Osteocyte (in vitro differentiated cells): ENCODE results near the gene NTRK2. TPM values are rescaled to one million over a fixed set of nuclear protein-coding genes. Genes with fewer than 3 reads are reported as not detected.

Experiments
- DNase-seq: peaks from one replicate; pipeline ENCODE4 v3.0.0; 2021; ENCODE audit warnings: mixed read lengths; ENCODE audit not compliant: unreplicated experiment; ENCODE audit errors: extremely low spot score
- H3K27ac Mint-ChIP-seq: one replicate; pipeline ENCODE4 v1.8.0; 2021; ENCODE audit warnings: mild to moderate bottlenecking, mixed read lengths; ENCODE audit not compliant: unreplicated experiment
- H3K27me3 Mint-ChIP-seq: one replicate; pipeline ENCODE4 v1.8.0; 2021; ENCODE audit warnings: mixed read lengths; ENCODE audit not compliant: unreplicated experiment
- H3K36me3 Mint-ChIP-seq: one replicate; pipeline ENCODE4 v1.8.0; 2021; ENCODE audit warnings: mixed read lengths; ENCODE audit not compliant: unreplicated experiment
- H3K4me1 Mint-ChIP-seq: one replicate; pipeline ENCODE4 v1.8.0; 2021; ENCODE audit warnings: mixed read lengths; ENCODE audit not compliant: unreplicated experiment
- H3K4me3 Mint-ChIP-seq: one replicate; pipeline ENCODE4 v1.8.0; 2021; ENCODE audit warnings: mild to moderate bottlenecking, moderate library complexity, mixed read lengths; ENCODE audit not compliant: unreplicated experiment
- H3K9me3 Mint-ChIP-seq: one replicate; pipeline ENCODE4 v1.8.0; 2021; ENCODE audit warnings: mixed read lengths; ENCODE audit not compliant: unreplicated experiment
- total RNA-seq: library from RNA; stranded (reverse); gene quantifications from 2 replicates; pipeline ENCODE4 v1.2.1, GENCODE V29; 2021
- TF ChIP-seq, protein P1 (sequence below): fragments of 200-600 bp; sonication (generic); IDR thresholded peaks from 2 replicates; pipeline ENCODE4 v1.5.0; 2021; ENCODE audit warnings: antibody characterized with exemption, mild to moderate bottlenecking, moderate library complexity

NTRK2 gene
- total RNA-seq, 1 donor from 2014 or later = 29.4 TPM

DNA sequence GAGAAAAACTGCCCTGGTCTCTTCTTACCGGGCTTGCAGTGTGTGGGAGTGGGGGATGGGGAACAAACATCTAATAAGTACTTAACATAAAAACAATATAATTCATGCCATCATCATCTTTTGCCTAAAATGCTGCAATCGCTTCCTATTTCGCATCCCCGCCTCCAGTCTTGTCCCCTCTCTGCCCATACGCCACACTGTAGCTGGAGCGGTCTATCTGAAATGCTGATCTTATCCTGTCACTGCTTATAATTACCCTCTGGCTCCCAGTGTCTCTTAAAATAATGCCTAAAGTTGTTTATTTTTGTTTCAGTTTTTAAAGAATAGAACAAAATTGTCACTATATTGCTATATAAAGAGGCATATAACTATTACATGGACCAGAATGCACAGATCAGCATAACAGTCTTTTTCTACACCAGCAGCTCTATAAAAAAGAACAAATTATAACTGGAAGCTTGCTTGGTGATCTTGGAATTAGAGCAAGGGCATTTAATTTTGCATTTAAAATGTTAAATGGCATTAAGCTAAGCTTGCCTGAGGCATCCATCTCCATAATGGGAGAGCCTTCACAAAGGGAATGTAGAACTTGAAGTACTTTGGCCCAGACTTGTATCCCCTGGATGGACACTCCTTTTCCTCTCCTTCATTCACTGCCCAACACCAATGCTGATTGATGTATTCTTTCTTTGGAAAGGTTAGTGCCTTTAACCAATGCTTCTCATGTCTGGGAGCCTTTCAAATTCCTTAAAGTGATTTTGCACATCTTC lies 12.2 kb downstream of the NTRK2 start:
- peaks cover 2% of the 10 kb centered on the region for H3K36me3 Mint-ChIP-seq

DNA sequence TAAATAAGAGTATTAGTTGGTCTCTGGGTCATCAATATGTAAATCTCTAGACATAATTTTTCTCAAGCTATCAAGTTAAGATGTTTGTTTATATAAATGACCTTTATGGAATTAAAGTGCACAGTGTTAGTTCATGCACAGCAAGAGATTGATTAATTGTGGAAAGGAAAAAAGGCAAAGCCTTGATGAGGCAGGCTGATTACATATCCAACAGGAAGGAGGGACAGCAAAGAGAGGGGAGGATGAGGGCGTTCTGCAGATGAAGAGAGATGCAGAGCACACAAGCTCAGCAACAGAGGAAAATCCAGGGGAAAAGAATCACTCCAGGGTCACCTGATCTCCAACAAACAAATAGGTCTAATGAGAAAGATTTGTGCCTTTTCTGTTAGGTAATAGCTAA lies 16.5 kb downstream of the NTRK2 start:
- no peaks in the 10 kb centered on the region for H3K4me1 Mint-ChIP-seq
- H3K27ac Mint-ChIP-seq = no peak overlapping the region
- no peaks in the 10 kb centered on the region for H3K27me3 Mint-ChIP-seq
- TF ChIP-seq, protein P1, sequence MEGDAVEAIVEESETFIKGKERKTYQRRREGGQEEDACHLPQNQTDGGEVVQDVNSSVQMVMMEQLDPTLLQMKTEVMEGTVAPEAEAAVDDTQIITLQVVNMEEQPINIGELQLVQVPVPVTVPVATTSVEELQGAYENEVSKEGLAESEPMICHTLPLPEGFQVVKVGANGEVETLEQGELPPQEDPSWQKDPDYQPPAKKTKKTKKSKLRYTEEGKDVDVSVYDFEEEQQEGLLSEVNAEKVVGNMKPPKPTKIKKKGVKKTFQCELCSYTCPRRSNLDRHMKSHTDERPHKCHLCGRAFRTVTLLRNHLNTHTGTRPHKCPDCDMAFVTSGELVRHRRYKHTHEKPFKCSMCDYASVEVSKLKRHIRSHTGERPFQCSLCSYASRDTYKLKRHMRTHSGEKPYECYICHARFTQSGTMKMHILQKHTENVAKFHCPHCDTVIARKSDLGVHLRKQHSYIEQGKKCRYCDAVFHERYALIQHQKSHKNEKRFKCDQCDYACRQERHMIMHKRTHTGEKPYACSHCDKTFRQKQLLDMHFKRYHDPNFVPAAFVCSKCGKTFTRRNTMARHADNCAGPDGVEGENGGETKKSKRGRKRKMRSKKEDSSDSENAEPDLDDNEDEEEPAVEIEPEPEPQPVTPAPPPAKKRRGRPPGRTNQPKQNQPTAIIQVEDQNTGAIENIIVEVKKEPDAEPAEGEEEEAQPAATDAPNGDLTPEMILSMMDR = no peak
- peaks cover 2% of the 10 kb centered on the region for H3K36me3 Mint-ChIP-seq
- H3K4me3 Mint-ChIP-seq = no peak overlapping the region
- DNase-seq = no peak
- no peaks in the 10 kb centered on the region for H3K9me3 Mint-ChIP-seq

More for the DNA sequence above, 12.2 kb downstream of the NTRK2 start:
- Mint-ChIP-seq H3K4me3 (no peak overlapping the region), H3K27me3 (no peaks in the 10 kb centered on the region), H3K27ac (no peak overlapping the region), H3K9me3 (no peaks in the 10 kb centered on the region), H3K4me1 (no peaks in the 10 kb centered on the region)
- DNase-seq = no peak
- TF ChIP-seq, protein P1 = no peak

DNA sequence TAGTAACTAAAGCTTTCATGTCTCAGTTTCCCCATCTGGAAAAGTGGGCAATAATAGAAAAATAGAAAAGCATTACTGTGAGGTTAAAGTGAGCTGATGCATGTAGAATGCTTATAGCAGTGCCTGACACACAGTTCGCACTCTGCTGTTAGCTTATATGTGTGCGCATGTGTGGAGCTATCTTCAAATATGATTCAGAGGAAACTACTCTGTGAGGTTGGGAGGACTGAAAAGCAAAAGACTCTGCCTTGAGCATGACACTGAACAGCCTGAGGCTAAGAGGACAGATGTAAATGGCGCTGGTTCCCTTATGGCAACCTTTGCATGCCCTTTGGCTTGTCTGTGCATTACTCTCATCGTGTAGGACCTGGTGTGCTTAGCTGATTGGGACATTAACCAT lies 19.4 kb downstream of the NTRK2 start:
- peaks cover 2% of the 10 kb centered on the region for H3K4me1 Mint-ChIP-seq
- no peak for DNase-seq
- no peaks in the 10 kb centered on the region for H3K9me3 Mint-ChIP-seq
- H3K4me3 Mint-ChIP-seq = no peak overlapping the region
- TF ChIP-seq, protein P1 = no peak
- peaks cover 2% of the 10 kb centered on the region for H3K36me3 Mint-ChIP-seq
- no peaks in the 10 kb centered on the region for H3K27me3 Mint-ChIP-seq
- H3K27ac Mint-ChIP-seq = no peak overlapping the region

DNA sequence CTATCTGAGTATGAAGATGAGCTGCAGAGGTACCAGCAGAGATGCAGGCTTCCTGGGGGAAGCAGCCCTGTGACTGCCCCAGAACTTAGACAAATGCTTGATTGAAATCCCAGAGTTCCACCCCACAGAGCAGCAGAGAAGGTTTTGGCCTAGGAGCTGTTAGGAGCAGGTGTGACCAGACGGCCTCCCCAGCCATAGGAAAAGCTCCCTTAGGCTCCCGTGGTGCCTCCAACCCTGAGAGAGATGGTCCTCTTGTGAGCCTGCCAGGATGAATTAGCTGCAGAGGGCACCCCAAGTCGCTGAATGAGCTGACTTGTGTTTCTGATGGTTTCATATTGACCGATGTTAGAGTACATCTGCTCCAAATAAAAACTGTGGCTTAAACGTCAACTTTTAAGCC lies 22.1 kb downstream of the NTRK2 start:
- H3K36me3 Mint-ChIP-seq = no peaks in the 10 kb centered on the region
- H3K4me1 Mint-ChIP-seq = peaks cover 6% of the 10 kb centered on the region
- H3K27me3 Mint-ChIP-seq = no peaks in the 10 kb centered on the region
- no peaks in the 10 kb centered on the region for H3K9me3 Mint-ChIP-seq
- no peak overlapping the region for H3K4me3 Mint-ChIP-seq
- DNase-seq = no peak
- no peak overlapping the region for H3K27ac Mint-ChIP-seq
- TF ChIP-seq, protein P1 = no peak

DNA sequence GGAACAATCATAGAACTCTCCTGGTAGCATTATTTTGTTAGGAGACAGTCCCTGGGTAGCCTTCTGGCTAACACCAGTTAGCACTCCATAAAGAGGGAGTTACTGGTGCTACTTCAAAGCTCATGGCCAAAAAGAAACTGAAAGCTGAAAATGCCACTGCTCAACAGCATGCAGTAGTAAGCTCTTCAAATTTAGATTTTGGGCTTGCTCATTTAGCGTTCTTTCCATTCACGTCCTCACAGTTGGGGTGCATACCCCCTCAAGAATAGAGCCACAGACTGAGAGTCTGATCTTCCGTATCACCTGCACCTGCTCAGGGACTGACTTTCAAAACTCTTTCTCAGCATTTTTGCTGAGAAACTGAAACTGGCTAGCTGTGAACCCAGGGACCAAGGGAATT lies 24.7 kb downstream of the NTRK2 start:
- TF ChIP-seq, protein P1 = no peak
- no peaks in the 10 kb centered on the region for H3K36me3 Mint-ChIP-seq
- H3K4me1 Mint-ChIP-seq = peaks cover 24% of the 10 kb centered on the region
- no peaks in the 10 kb centered on the region for H3K9me3 Mint-ChIP-seq
- no peak for DNase-seq
- H3K27me3 Mint-ChIP-seq = no peaks in the 10 kb centered on the region
- H3K4me3 Mint-ChIP-seq = peak overlapping the region; percentile 60
- H3K27ac Mint-ChIP-seq = no peak overlapping the region
